PC-3 (cell line): Measurements from ENCODE around the gene LGI4. TPM values are rescaled to one million over a fixed set of nuclear protein-coding genes. Genes with fewer than 3 reads are reported as not detected.

ENCODE experiments used
- ATAC-seq: fragments of 200-7000 bp; cut with Tn5 transposase; 2 replicates; pipeline ENCODE4 v1.9.1; 2020; ENCODE audit warnings: mild to moderate bottlenecking, moderate library complexity
- BruUV-seq: library from RNA; stranded (reverse); fragments of 400-500 nt; replicated peaks from 2 replicates; lab custom pipeline; 2021; lab: Mats Ljungman, UMichigan
- CTCF ChIA-PET: fragments of 300-600 bp; sonication (Branson Sonifier 250); formaldehyde crosslinking; loops from one replicate; lab custom pipeline; 2022; ENCODE audit warnings: antibody characterized with exemption; lab: Charles Lee
- POLR2A ChIA-PET: fragments of 300-600 bp; sonication (Branson Sonifier 250); formaldehyde crosslinking; loops from one replicate; lab custom pipeline; 2022; ENCODE audit warnings: antibody characterized with exemption; ENCODE audit not compliant: unreplicated experiment; lab: Charles Lee
- DNase-seq: peaks from one replicate; pipeline ENCODE4 v3.0.0-alpha.2; 2015
- H2AFZ ChIP-seq: fragments of 300-600 bp; sonication (generic); 2 replicates; pipeline ENCODE4 v1.6.0; 2016; ENCODE audit warnings: antibody characterized with exemption, low read length
- H3F3A ChIP-seq: fragments of 300-600 bp; sonication (generic); one replicate; pipeline ENCODE4 v1.6.0; 2017; ENCODE audit warnings: antibody characterized with exemption, low read length, control low read depth, mild to moderate bottlenecking; ENCODE audit not compliant: unreplicated experiment
- H3K27ac ChIP-seq: fragments of 300-600 bp; sonication (generic); 2 replicates; pipeline ENCODE4 v1.5.1; 2016; ENCODE audit warnings: mild to moderate bottlenecking, low read length
- H3K27me3 ChIP-seq: fragments of 300-600 bp; sonication (generic); 2 replicates; pipeline ENCODE4 v1.6.1; 2016; ENCODE audit warnings: low read length, mixed read lengths
- H3K36me3 ChIP-seq: fragments of 300-600 bp; sonication (generic); 2 replicates; pipeline ENCODE4 v1.6.1; 2016; ENCODE audit warnings: low read depth, mixed run types, low read length, mixed read lengths
- H3K4me1 ChIP-seq: fragments of 300-600 bp; sonication (generic); 2 replicates; pipeline ENCODE4 v1.5.1; 2016; ENCODE audit warnings: low read length; ENCODE audit not compliant: insufficient read depth
- H3K4me2 ChIP-seq: fragments of 300-600 bp; sonication (generic); 2 replicates; pipeline ENCODE4 v1.6.0; 2016; ENCODE audit warnings: low read length
- H3K4me3 ChIP-seq: fragments of 300-600 bp; sonication (generic); 2 replicates; pipeline ENCODE4 v1.5.1; 2016; ENCODE audit warnings: mild to moderate bottlenecking, low read length, mixed read lengths
- H3K79me2 ChIP-seq: fragments of 300-600 bp; sonication (generic); 2 replicates; pipeline ENCODE4 v1.6.1; 2017; ENCODE audit warnings: low read length, mixed read lengths
- H3K9ac ChIP-seq: fragments of 300-600 bp; sonication (generic); 2 replicates; pipeline ENCODE4 v1.6.0; 2016; ENCODE audit warnings: mild to moderate bottlenecking, low read length
- H3K9me2 ChIP-seq: fragments of 300-600 bp; sonication (generic); replicated peaks from 2 replicates; pipeline ENCODE4 v1.6.1; 2016; ENCODE audit warnings: mixed run types, low read length, mixed read lengths
- H3K9me3 ChIP-seq: fragments of 300-600 bp; sonication (generic); 2 replicates; pipeline ENCODE4 v1.6.1; 2016; ENCODE audit warnings: low read length, mixed read lengths
- H4K20me1 ChIP-seq: fragments of 300-600 bp; sonication (generic); 2 replicates; pipeline ENCODE4 v1.6.1; 2016; ENCODE audit warnings: low read length, mixed read lengths
- EZH2 ChIP-seq: fragments of 300-600 bp; sonication (generic); IDR thresholded peaks from one replicate; pipeline ENCODE4 v1.6.1; 2017; ENCODE audit warnings: antibody characterized with exemption, mild to moderate bottlenecking, low read length; ENCODE audit not compliant: unreplicated experiment
- EZH2phosphoT487 ChIP-seq: fragments of 300-600 bp; sonication (generic); IDR thresholded peaks from 2 replicates; pipeline ENCODE4 v1.6.1; 2018; ENCODE audit warnings: mild to moderate bottlenecking, antibody characterized with exemption, low read length, borderline replicate concordance
- intact Hi-C: fragments of 100-400 bp; cut with micrococcal nuclease; formaldehyde crosslinking; loops from 2 replicates; pipeline ENCODE4 v1.9.0; 2023
- total RNA-seq: library from RNA; depleted of rRNA; stranded (reverse); fragments of >200 nt; gene quantifications from 2 replicates; pipeline ENCODE4 v1.2.3, GENCODE V29; 2014
- TF ChIP-seq, protein P1 (sequence below): fragments of 300-600 bp; sonication (generic); conservative IDR thresholded peaks from 2 replicates; pipeline ENCODE4 v1.5.1; 2017; ENCODE audit warnings: antibody characterized with exemption, low read depth, mild to moderate bottlenecking, low read length

LGI4 gene
- total RNA-seq, 1 experiment from 2014 or later, result 0.22 TPM

DNA sequence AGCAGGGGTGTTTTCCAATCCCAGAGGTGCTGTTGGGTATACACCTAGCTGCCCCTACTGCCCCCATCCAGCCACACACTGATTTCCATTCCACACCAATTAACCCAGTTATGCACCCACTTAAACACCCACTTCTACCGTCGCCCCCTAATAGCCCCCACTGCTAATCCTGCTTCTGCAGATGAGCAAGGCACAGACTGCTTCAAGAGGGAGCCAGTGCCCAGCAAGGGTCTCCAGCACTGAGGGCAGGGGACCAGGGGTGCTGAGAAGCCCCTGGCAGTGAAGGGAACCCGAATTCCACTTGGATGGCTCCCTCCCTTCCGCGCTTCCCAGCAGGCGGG lies 9.4 kb upstream of the LGI4 start:
- H3F3A ChIP-seq, result no peaks in the 10 kb centered on the region
- BruUV-seq, result no TSS peak
- CTCF ChIA-PET, result no interaction called here
- no peak overlapping the region for H2AFZ ChIP-seq
- ATAC-seq (no peak), DNase-seq (no peak)
- no peaks in the 10 kb centered on the region for H3K79me2 ChIP-seq
- no peaks in the 10 kb centered on the region for H3K9me2 ChIP-seq
- H4K20me1 ChIP-seq, result no peaks in the 10 kb centered on the region
- no peak overlapping the region for H3K9ac ChIP-seq
- H3K27me3 ChIP-seq, result no peaks in the 10 kb centered on the region
- no peaks in the 10 kb centered on the region for H3K9me3 ChIP-seq
- H3K4me2 ChIP-seq, result no peak overlapping the region
- no peaks in the 10 kb centered on the region for H3K36me3 ChIP-seq
- H3K27ac ChIP-seq, result no peak overlapping the region
- H3K4me3 ChIP-seq, result no peak overlapping the region
- H3K4me1 ChIP-seq, result 0 out of 2 replicates have a peak, but pooled peaks cover 11% of the 10 kb centered on the region
- POLR2A ChIA-PET, result no interaction called here
- intact Hi-C loops, result loop anchor here (5.0 to 10.0 kb wide), 2 partner anchors 77 to 101 kb away; partner anchors contain the start of gene LSR
- TF ChIP-seq, protein P1, sequence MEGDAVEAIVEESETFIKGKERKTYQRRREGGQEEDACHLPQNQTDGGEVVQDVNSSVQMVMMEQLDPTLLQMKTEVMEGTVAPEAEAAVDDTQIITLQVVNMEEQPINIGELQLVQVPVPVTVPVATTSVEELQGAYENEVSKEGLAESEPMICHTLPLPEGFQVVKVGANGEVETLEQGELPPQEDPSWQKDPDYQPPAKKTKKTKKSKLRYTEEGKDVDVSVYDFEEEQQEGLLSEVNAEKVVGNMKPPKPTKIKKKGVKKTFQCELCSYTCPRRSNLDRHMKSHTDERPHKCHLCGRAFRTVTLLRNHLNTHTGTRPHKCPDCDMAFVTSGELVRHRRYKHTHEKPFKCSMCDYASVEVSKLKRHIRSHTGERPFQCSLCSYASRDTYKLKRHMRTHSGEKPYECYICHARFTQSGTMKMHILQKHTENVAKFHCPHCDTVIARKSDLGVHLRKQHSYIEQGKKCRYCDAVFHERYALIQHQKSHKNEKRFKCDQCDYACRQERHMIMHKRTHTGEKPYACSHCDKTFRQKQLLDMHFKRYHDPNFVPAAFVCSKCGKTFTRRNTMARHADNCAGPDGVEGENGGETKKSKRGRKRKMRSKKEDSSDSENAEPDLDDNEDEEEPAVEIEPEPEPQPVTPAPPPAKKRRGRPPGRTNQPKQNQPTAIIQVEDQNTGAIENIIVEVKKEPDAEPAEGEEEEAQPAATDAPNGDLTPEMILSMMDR, result no peak
- no peak for TF ChIP-seq EZH2
- TF ChIP-seq EZH2phosphoT487, result no peak

DNA sequence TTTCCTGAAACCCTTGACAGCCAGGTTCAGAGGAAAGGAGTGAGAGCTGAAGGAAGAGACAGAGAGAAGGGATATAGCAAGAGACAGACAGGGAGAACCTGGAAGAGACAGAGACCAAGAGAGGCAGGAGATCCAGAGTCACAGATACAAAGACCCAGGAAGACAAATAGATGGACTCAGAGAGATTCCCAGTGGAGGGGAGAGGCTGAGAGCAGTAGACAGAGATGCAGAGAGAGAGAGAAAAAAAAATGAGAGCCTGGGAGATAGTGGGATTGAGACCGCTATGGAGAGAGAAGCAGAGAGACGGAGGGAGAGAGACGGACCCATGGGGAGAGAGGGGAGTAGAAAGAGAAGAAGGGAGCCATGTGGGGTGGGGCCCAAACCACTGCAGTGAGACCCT lies 9.0 kb upstream of the LGI4 start:
- CTCF ChIA-PET, result no interaction called here
- Histone ChIP-seq H3K4me1 (0 out of 2 replicates have a peak, but pooled peaks cover 11% of the 10 kb centered on the region), H3F3A (no peaks in the 10 kb centered on the region), H3K9me2 (no peaks in the 10 kb centered on the region), H3K4me3 (no peak overlapping the region), H3K36me3 (no peaks in the 10 kb centered on the region), H3K27ac (no peak overlapping the region), H3K9me3 (no peaks in the 10 kb centered on the region), H3K27me3 (no peaks in the 10 kb centered on the region), H3K4me2 (no peak overlapping the region), H3K9ac (no peak overlapping the region), H4K20me1 (no peaks in the 10 kb centered on the region), H2AFZ (no peak overlapping the region), H3K79me2 (no peaks in the 10 kb centered on the region)
- TF ChIP-seq EZH2phosphoT487, result no peak
- TF ChIP-seq, protein P1, result no peak
- TF ChIP-seq EZH2, result no peak
- intact Hi-C loops, result loop anchor here (5.0 to 10.0 kb wide), 2 partner anchors 77 to 101 kb away; partner anchors contain the start of gene LSR
- no TSS peak for BruUV-seq
- ATAC-seq, result no peak
- POLR2A ChIA-PET, result no interaction called here
- DNase-seq, result no peak

DNA sequence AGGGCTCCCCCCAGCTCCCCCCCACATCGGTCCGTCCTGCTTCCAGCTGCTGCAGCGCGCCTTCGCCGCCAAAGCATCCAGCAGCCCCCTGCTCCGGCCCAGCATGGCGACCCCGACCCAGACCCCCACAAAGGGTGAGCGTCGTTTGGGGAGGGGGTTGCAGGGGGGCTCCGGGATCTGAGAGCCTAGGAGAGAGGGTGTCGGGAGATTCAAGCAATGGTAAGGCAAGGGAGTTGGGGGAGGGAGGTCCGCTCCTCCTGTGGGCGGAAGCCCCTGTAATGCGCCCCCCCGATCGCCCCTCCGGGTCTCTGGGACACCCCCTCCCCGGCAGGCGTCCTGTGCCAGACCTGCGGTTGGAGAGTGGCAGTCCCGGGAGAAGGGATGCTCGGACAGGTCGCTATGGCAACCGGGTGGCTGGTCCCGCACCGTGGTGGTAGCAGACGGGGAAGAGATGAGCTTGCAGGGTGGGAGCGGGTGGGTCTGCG lies 8.4 kb upstream of the LGI4 start, which contains the start of gene FXYD7:
TSS of gene FXYD7 (plus strand) at position 25 of the 485 bp plus-strand sequence. CDS start at position 104, 79 bp downstream.
- POLR2A ChIA-PET, result no interaction called here
- Histone ChIP-seq H3K9me2 (no peaks in the 10 kb centered on the region), H3K4me3 (peak within 1 kb of the TSS; percentile 55), H3K27ac (no peak within 1 kb of the TSS), H3K9ac (no peak within 1 kb of the TSS), H2AFZ (peak within 1 kb of the TSS; percentile 50; the same call in 1 of the 2 replicates), H3K36me3 (no peaks in the 10 kb centered on the region), H3F3A (no peaks in the 10 kb centered on the region), H3K4me2 (peak within 1 kb of the TSS; percentile 70), H3K79me2 (no peaks in the 10 kb centered on the region), H4K20me1 (no peaks in the 10 kb centered on the region), H3K27me3 (no peaks in the 10 kb centered on the region), H3K9me3 (no peaks in the 10 kb centered on the region), H3K4me1 (0 out of 2 replicates have a peak, but pooled peaks cover 11% of the 10 kb centered on the region)
- DNase-seq (no peak), ATAC-seq (no peak)
- TF ChIP-seq EZH2 (no peak), EZH2phosphoT487 (no peak)
- TF ChIP-seq, protein P1, result no peak
- intact Hi-C loops, result loop anchor here (5.0 to 10.0 kb wide), 2 partner anchors 76 to 102 kb away; partner anchors contain the start of gene LSR
- BruUV-seq, result no TSS peak
- CTCF ChIA-PET, result interaction anchor here (0.6 kb wide), 1 partner anchor 19 kb away, joined by 4 read pairs; no protein-coding TSS in a partner anchor
